Measurements from ENCODE around the gene SCAMP2. TPM values are rescaled to one million over a fixed set of nuclear protein-coding genes. Genes with fewer than 3 reads are reported as not detected.

SCAMP2 gene
- total and polyA plus RNA-seq, 2 of the 13 experiments (the other 11 are each of a cell fraction or from before 2014, with no cell fraction given): 34.8 to 121 TPM

GRCh38 chr15:74906450-74907162 lies 33.4 kb upstream of the SCAMP2 start, which contains the start of gene FAM219B (continued):
- TF ChIP-seq SALL1 (CRISPR knock-in tag; IDR thresholded peaks at IDR 0.05): peak; percentile 27; the same call in 1 of the 2 replicates
- no peak for TF ChIP-seq ZFP36L2 (CRISPR knock-in tag; IDR thresholded peaks at IDR 0.05)
- peak; percentile 14; the same call in 1 of the 2 replicates for TF ChIP-seq BRD4 (CRISPR knock-in tag; IDR thresholded peaks at IDR 0.05)
- TF ChIP-seq ETV6 (CRISPR knock-in tag; conservative IDR thresholded peaks at IDR 0.05): no peak
- TF ChIP-seq KMT2A (CRISPR knock-in tag; IDR thresholded peaks at IDR 0.05): peak; percentile 38; the same call in 1 of the 2 replicates
- TF ChIP-seq GZF1 (CRISPR knock-in tag; IDR thresholded peaks at IDR 0.05): no peak
- no peak for TF ChIP-seq STAT5B (CRISPR knock-in tag; IDR thresholded peaks at IDR 0.05)
- 0 out of 2 replicates have a peak, but pooled peaks have one; percentile 21 for TF ChIP-seq ZNF792 (CRISPR knock-in tag; IDR thresholded peaks at IDR 0.05)
- no peak for TF ChIP-seq ZNF747 (CRISPR knock-in tag; IDR thresholded peaks at IDR 0.05; ENCODE audit: borderline replicate concordance)
- TF ChIP-seq, protein P1, sequence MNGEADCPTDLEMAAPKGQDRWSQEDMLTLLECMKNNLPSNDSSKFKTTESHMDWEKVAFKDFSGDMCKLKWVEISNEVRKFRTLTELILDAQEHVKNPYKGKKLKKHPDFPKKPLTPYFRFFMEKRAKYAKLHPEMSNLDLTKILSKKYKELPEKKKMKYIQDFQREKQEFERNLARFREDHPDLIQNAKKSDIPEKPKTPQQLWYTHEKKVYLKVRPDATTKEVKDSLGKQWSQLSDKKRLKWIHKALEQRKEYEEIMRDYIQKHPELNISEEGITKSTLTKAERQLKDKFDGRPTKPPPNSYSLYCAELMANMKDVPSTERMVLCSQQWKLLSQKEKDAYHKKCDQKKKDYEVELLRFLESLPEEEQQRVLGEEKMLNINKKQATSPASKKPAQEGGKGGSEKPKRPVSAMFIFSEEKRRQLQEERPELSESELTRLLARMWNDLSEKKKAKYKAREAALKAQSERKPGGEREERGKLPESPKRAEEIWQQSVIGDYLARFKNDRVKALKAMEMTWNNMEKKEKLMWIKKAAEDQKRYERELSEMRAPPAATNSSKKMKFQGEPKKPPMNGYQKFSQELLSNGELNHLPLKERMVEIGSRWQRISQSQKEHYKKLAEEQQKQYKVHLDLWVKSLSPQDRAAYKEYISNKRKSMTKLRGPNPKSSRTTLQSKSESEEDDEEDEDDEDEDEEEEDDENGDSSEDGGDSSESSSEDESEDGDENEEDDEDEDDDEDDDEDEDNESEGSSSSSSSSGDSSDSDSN (CRISPR knock-in tag; IDR thresholded peaks at IDR 0.05): peak; percentile 89
- TF ChIP-seq NFKBIZ (CRISPR knock-in tag; IDR thresholded peaks at IDR 0.05): peak; percentile 46; the same call in 1 of the 2 replicates
- 0 out of 2 replicates have a peak, but pooled peaks have one; percentile 75 for TF ChIP-seq PAX8 (CRISPR knock-in tag; IDR thresholded peaks at IDR 0.05; ENCODE audit: borderline replicate concordance)
- no peak; the same call in 1 of the 2 replicates for TF ChIP-seq PPARG (CRISPR knock-in tag; conservative IDR thresholded peaks at IDR 0.05)
- TF ChIP-seq ZNF704 (CRISPR knock-in tag; IDR thresholded peaks at IDR 0.05; ENCODE audit: borderline replicate concordance): no peak
- no peak for TF ChIP-seq NFYB (CRISPR knock-in tag; IDR thresholded peaks at IDR 0.05)
- TF ChIP-seq, protein P2, sequence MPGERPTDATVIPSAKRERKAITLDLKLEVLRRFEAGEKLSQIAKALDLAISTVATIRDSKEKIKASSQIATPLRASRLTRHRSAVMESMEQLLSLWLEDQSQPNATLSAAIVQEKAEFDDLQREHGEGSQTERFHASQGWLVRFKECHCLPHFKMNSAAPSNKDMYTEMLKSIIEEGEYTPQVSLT (CRISPR knock-in tag; IDR thresholded peaks at IDR 0.05; ENCODE audit: borderline replicate concordance, low read depth): no peak
- peak; percentile 91 for TF ChIP-seq CEBPB (IDR thresholded peaks at IDR 0.05; ENCODE audit: borderline replicate concordance, low read depth, low read length)
- TF ChIP-seq, protein P3, sequence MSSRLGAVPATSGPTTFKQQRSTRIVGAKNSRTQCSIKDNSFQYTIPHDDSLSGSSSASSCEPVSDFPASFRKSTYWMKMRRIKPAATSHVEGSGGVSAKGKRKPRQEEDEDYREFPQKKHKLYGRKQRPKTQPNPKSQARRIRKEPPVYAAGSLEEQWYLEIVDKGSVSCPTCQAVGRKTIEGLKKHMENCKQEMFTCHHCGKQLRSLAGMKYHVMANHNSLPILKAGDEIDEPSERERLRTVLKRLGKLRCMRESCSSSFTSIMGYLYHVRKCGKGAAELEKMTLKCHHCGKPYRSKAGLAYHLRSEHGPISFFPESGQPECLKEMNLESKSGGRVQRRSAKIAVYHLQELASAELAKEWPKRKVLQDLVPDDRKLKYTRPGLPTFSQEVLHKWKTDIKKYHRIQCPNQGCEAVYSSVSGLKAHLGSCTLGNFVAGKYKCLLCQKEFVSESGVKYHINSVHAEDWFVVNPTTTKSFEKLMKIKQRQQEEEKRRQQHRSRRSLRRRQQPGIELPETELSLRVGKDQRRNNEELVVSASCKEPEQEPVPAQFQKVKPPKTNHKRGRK (CRISPR knock-in tag; IDR thresholded peaks at IDR 0.05): no peak
- TF ChIP-seq ZNF768 (CRISPR knock-in tag; IDR thresholded peaks at IDR 0.05): peak; percentile 28; the same call in 1 of the 2 replicates
- 0 out of 2 replicates have a peak, but pooled peaks have one; percentile 28 for TF ChIP-seq ZNF232 (CRISPR knock-in tag; IDR thresholded peaks at IDR 0.05; ENCODE audit: borderline replicate concordance)
- no peak for TF ChIP-seq ZXDC (CRISPR knock-in tag; IDR thresholded peaks at IDR 0.05)

Data from HepG2 (cell line).